Measurements from ENCODE around the gene GBP1.
A peak's percentile ranks its signal among the peaks of the same experiment; 100 is the strongest.
"Not testable (repeated sequence)": the region's sequence is repeated elsewhere in the genome, so short reads cannot be mapped to it uniquely, and the experiment has no call there.

Gene GBP1

GRCh38 chr1:89065079-89065868 is at the start of gene GBP1:
Gene GBP1, minus strand, starts transcription at chr1:89065208. Its CDS starts 1,974 bp downstream, at chr1:89063234.
- peak; percentile 59 for DNase-seq (ENCODE audit: low spot score)

- no peak for DNase-seq (ENCODE audit: low spot score)
Measured at GRCh38 chr1:89114662-89115061, 49.7 kb upstream of the GBP1 start.

- DNase-seq (ENCODE audit: low spot score), result no peak
Measured at GRCh38 chr1:89112871-89113613, 48.0 kb upstream of the GBP1 start.

GRCh38 chr1:89104687-89105086 is 39.7 kb upstream of the GBP1 start:
- no peak for DNase-seq (ENCODE audit: low spot score)

GRCh38 chr1:89104147-89104546 is 39.1 kb upstream of the GBP1 start:
- no peak for DNase-seq (ENCODE audit: low spot score)

- no peak for DNase-seq (ENCODE audit: low spot score)
Measured at GRCh38 chr1:89102021-89102420, 37.0 kb upstream of the GBP1 start.

GRCh38 chr1:89100412-89100811 is 35.4 kb upstream of the GBP1 start:
- no peak for DNase-seq (ENCODE audit: low spot score)

GRCh38 chr1:89098857-89099256 is 33.8 kb upstream of the GBP1 start:
- no peak for DNase-seq (ENCODE audit: low spot score)

- DNase-seq (ENCODE audit: low spot score), result no peak
Measured at GRCh38 chr1:89095737-89096136, 30.7 kb upstream of the GBP1 start.

- DNase-seq (ENCODE audit: low spot score), result no peak
Measured at GRCh38 chr1:89089962-89090361, 25.0 kb upstream of the GBP1 start.

GRCh38 chr1:89088572-89088971 is 23.6 kb upstream of the GBP1 start:
- DNase-seq (ENCODE audit: low spot score), result no peak

- DNase-seq (ENCODE audit: low spot score), result no peak
Measured at GRCh38 chr1:89087241-89087640, 22.2 kb upstream of the GBP1 start.

GRCh38 chr1:89085781-89086180 is 20.8 kb upstream of the GBP1 start:
- peak; percentile 76 for DNase-seq (ENCODE audit: low spot score)

- DNase-seq (ENCODE audit: low spot score), result no peak
Measured at GRCh38 chr1:89081005-89081404, 16.0 kb upstream of the GBP1 start.

GRCh38 chr1:89080068-89080467 is 15.1 kb upstream of the GBP1 start:
- DNase-seq (ENCODE audit: low spot score), result not testable (repeated sequence)

GRCh38 chr1:89072466-89073065 is 7.6 kb upstream of the GBP1 start:
- not testable (repeated sequence) for DNase-seq (ENCODE audit: low spot score)

GRCh38 chr1:89070509-89070908 is 5.5 kb upstream of the GBP1 start:
- DNase-seq (ENCODE audit: low spot score), result no peak

- DNase-seq (ENCODE audit: low spot score), result peak; percentile 55
Measured at GRCh38 chr1:89069951-89070350, 4.9 kb upstream of the GBP1 start.

- no peak for DNase-seq (ENCODE audit: low spot score)
Measured at GRCh38 chr1:89068291-89068690, 3.3 kb upstream of the GBP1 start.

- no peak for DNase-seq (ENCODE audit: low spot score)
Measured at GRCh38 chr1:89064632-89065031, 376 bp downstream of the GBP1 start.

GRCh38 chr1:89063094-89063493 is 1.9 kb downstream of the GBP1 start:
- no peak for DNase-seq (ENCODE audit: low spot score)

GRCh38 chr1:89060091-89060490 is 4.9 kb downstream of the GBP1 start:
- no peak for DNase-seq (ENCODE audit: low spot score)

GRCh38 chr1:89051955-89052312 is 13.1 kb downstream of the GBP1 start:
- no peak for DNase-seq (ENCODE audit: low spot score)

Measured in CD4-positive, alpha-beta T cell treated with Interleukin-15 for 4 hours (primary cell).